HEK293 (cell line): ENCODE data around the gene PSAP.

ENCODE experiments used
- CTCF ChIP-seq: fragments of 450-650 bp; formaldehyde crosslinking; IDR thresholded peaks from 2 replicates; pipeline ENCODE4 v1.5.1; 2016; ENCODE audit warnings: missing biosample characterization, missing genetic modification characterization
- HOXC10 ChIP-seq: sonication (generic); formaldehyde crosslinking; IDR thresholded peaks from 2 replicates; pipeline ENCODE4 v1.8.1; 2023; ENCODE audit warnings: mild to moderate bottlenecking, missing genetic modification reagents
- TCF7L2 ChIP-seq: IDR thresholded peaks from 2 replicates; pipeline ENCODE4 v1.6.1; 2011; ENCODE audit warnings: low read depth, mild to moderate bottlenecking, inconsistent platforms, low read length, moderate library complexity, borderline replicate concordance
- ZBTB1 ChIP-seq: fragments of 450-650 bp; formaldehyde crosslinking; IDR thresholded peaks from 2 replicates; pipeline ENCODE4 v1.5.1; 2016; ENCODE audit warnings: missing biosample characterization, missing genetic modification characterization
- ZNF140 ChIP-seq: fragments of 450-650 bp; formaldehyde crosslinking; IDR thresholded peaks from 2 replicates; pipeline ENCODE4 v1.5.1; 2016; ENCODE audit warnings: missing biosample characterization, missing genetic modification characterization
- ZNF175 ChIP-seq: fragments of 450-650 bp; formaldehyde crosslinking; IDR thresholded peaks from 2 replicates; pipeline ENCODE4 v1.5.1; 2016; ENCODE audit warnings: missing biosample characterization, missing genetic modification characterization
- ZNF18 ChIP-seq: fragments of 450-650 bp; formaldehyde crosslinking; IDR thresholded peaks from 2 replicates; pipeline ENCODE4 v1.5.1; 2016; ENCODE audit warnings: missing biosample characterization, missing genetic modification characterization
- ZNF23 ChIP-seq: fragments of 450-650 bp; formaldehyde crosslinking; IDR thresholded peaks from 2 replicates; pipeline ENCODE4 v1.5.1; 2016; ENCODE audit warnings: missing biosample characterization, missing genetic modification characterization, borderline replicate concordance
- ZNF26 ChIP-seq: fragments of 450-650 bp; formaldehyde crosslinking; IDR thresholded peaks from 2 replicates; pipeline ENCODE4 v1.5.1; 2016; ENCODE audit warnings: missing biosample characterization, missing genetic modification characterization
- ZNF473 ChIP-seq: fragments of 450-650 bp; formaldehyde crosslinking; IDR thresholded peaks from 2 replicates; pipeline ENCODE4 v1.5.1; 2017; ENCODE audit warnings: missing biosample characterization, missing genetic modification characterization
- ZNF639 ChIP-seq: fragments of 450-650 bp; formaldehyde crosslinking; IDR thresholded peaks from 2 replicates; pipeline ENCODE4 v1.5.1; 2016; ENCODE audit warnings: missing biosample characterization, missing genetic modification characterization
- ZNF747 ChIP-seq: fragments of 450-650 bp; formaldehyde crosslinking; IDR thresholded peaks from 2 replicates; pipeline ENCODE4 v1.5.1; 2016; ENCODE audit warnings: missing biosample characterization, missing genetic modification characterization

- no peak for TF ChIP-seq CTCF (tag by site-specific recombination)
- no peak for TF ChIP-seq ZNF473 (tag by site-specific recombination)
- no peak for TF ChIP-seq ZBTB1 (tag by site-specific recombination)
- TF ChIP-seq ZNF140 (tag by site-specific recombination): no peak
- TF ChIP-seq ZNF639: no peak
- no peak for TF ChIP-seq ZNF747 (tag by site-specific recombination)
- TF ChIP-seq ZNF26 (tag by site-specific recombination): no peak
- no peak for TF ChIP-seq HOXC10 (CRISPR knock-in tag)
- TF ChIP-seq ZNF18 (tag by site-specific recombination): no peak
- TF ChIP-seq ZNF23 (tag by site-specific recombination): no peak
- TF ChIP-seq ZNF175: no peak
- TF ChIP-seq TCF7L2: no peak
Observed at GRCh38 chr10:71863203-71863602, 12.2 kb upstream of the PSAP start.
